Measurements from ENCODE around the gene RAMP1.

The RAMP1 gene

DNA sequence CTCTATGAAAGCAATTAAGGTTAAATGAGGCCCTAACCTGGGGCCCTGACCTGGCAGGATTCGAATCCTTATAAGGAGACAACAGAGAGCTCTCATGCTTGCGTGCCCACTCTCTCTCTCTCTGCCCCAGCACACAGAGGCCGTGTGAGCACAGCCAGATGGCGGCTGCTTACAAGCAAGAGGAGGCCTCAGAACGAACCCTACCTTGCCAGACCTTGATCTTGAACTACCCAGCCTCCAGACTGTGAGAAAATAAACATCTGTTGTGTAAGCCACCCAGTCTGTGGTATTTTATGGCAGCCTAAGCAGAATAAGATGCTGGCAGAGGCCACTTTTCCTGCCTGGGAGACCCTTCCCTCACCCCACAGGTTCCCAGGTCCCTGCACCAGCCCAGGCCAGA lies 102.2 kb downstream of the RAMP1 start:
- DNase-seq: no peak

All from eye (tissue), 1 donor.